ENCODE results near the gene SV2A.
"Not testable (repeated sequence)": the region's sequence is repeated elsewhere in the genome, so short reads cannot be mapped to it uniquely, and the experiment has no call there.

Gene SV2A

DNA sequence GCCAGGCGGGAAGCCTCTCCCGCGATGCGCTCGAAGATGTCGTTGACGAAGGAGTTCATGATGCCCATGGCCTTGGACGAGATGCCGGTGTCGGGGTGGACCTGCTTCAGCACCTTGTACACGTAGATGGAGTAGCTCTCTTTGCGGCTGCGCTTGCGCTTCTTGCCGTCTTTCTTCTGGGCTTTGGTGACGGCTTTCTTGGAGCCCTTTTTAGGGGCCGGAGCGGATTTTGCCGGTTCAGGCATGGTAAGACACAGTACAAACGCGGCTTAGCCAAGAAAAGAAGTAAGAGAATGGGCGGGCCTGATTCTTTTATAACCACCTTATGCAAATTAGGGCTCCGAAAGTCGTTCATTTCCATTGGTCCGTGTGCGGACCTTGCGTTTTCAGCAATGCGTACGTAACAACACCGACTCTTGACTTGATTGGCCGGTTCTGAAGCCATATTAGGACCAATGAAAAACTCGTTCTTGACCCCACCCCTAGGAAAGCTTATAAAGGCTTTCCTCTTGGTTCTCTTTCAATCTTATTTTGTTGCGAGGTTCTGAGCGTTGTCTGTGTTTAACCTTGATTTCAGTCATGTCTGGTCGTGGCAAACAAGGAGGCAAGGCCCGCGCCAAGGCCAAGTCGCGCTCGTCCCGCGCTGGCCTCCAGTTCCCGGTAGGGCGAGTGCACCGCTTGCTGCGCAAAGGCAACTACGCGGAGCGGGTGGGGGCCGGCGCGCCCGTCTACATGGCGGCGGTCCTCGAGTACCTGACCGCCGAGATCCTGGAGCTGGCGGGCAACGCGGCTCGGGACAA lies 31.0 kb downstream of the SV2A start:
- DNase-seq (ENCODE audit: low spot score): peak; percentile 91

- not testable (repeated sequence) for DNase-seq (ENCODE audit: low spot score)
Observed at GRCh38 chr1:149886121-149886395, 31.6 kb downstream of the SV2A start.

DNA sequence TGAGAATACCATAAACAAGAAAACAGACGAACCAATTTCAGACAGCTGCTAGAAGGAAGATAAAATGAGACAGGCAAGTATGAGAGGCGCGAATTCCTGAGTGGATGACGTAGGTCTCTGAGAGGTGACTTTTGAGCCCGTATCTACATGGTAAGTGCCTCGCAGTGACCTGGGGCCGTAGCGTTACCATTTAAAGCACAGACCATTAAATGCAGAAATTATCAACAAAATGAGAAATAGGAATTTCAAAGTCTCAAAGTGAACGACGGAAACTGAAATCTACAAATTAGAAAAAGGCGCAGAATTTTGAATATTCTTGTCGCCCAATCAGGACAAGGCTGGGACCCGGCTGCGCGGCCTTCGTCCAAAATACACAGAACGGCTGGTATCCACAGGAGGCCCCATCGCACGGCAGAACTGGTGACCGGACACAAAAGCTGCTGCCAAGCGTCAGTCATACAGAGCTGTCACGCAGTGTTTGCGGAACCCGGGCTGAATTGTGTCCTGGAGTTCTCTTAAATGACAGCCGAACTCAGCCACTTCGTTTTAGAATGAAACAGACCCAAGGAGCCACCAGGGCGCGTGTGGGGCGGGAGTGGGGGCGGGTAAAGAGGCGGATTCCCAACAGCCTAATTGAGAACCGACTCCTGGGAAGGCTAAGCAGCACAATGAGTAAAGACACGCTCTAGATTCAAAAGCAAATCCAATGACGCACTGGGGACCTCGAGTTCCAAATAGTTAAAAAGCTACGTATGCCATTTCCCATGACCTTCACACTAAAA lies 32.1 kb downstream of the SV2A start:
- DNase-seq (ENCODE audit: low spot score): peak; percentile 88

DNA sequence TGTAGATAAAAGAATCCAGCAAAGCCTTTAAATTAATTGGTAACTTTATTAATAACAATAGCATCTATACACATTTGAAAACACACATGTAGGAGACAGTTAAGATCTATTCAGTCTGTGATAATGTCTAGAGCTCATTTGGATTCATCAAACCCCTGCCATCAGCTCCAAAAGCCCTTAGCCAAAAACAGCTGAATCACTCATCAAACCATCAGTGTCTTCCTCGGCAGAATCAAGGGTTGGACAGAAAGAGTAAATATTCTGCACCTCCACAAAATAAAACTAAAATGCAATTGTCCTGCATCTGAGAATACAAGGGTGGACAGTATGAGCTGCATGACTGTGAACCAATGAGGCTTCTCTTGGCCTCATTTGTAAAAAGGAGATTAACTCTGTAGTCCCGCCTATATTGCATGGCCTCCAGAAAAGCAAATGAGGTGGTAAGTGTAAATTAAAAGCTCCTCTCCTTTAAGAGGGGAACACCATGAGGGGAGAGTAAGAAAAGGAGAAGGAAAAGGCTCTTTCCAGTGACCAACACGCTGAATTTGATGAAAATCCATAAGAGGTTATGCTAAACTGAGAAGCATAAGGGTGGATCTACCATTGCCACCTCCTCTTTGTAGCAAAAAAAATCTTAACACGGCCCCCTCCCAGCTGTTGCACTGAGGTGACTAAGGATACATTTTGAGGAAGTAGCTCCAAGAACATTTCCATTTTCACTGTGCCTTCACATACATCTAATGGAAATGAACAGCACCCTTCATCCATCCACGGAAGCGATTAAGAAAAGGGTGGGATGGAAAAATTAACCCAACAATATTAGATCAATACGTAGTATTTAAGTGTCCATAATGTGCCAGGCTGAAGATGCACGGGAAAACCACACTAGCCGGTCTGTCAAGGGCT lies 33.0 kb downstream of the SV2A start:
- DNase-seq (ENCODE audit: low spot score): peak; percentile 10

GRCh38 chr1:149883598-149884247 lies 33.9 kb downstream of the SV2A start:
- no peak for DNase-seq (ENCODE audit: low spot score)

- DNase-seq (ENCODE audit: low spot score): no peak
Observed at GRCh38 chr1:149881876-149882275, 35.8 kb downstream of the SV2A start.

DNA sequence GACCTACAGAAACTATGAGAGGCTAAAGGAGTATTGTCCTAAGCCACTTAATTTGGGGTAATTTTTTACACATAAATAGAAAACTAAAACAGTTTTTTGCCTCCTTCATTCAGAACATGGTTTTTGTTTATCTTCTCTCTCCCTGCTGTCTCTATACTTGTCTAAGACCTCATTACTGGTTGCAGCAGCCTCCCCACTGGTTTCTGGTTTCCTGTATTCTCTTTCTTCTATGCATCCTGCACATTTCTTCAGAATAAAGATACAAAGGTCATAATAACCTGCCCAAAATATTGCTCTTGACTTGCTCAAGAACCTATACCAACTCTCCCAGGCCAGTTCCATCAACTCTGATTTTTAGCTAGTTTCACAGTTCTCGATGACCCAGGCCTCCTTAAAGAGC lies 38.1 kb downstream of the SV2A start:
- DNase-seq (ENCODE audit: low spot score): no peak

DNA sequence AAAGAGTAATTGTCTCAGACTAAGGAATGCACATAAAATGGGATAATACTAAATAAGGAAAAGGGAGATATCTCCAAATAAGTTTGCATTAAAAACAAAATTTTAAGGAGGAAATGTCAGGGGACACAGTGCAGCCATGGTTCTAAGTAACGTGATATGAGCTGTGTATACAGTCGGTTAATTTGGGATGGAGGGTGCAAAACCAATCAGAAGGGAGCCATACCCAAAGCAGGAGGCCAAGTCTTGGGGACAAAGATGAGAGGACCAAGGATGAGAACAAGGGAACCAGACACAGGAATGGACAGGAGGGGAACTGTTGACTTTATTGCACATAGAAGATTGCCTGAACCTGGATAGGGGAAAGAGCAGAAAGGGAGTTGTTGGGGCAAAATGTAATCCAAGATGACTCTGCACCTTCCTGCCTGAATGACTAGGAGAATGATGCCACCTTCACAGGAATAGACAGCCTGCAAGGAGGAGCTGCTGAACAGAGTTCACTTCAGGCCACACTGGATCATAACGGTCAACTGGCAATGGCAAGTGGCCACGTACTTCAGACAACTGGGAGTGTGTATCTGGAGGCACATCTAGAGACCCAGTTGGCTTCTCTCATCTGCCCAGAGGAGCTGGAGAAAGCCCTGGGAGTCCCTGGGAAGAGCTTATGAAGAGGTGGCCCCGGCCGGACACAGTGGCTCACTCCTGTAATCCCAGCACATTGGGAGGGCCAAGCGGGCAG lies 40.3 kb downstream of the SV2A start:
- DNase-seq (ENCODE audit: low spot score): no peak

DNA sequence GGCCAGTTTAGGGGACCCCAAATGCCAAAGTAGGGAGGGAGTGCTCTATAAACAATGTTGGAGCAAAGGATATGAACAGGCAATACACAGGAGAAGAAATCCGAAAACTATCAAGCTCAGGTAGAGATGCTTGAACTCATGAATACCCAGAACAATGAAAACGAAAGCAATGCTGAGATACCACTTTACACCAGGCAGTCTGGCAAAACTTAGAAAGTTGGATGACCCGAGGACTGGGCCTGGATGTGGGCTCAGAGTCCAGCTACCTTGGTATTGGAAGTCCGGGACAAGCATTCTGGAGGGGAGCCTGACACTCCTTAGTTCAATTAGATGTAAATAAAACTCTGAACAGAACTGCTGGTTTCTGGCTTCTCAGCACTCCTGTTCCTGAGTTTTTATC lies 44.6 kb downstream of the SV2A start:
- DNase-seq (ENCODE audit: low spot score): not testable (repeated sequence)

- DNase-seq (ENCODE audit: low spot score): not testable (repeated sequence)
Observed at GRCh38 chr1:149866887-149867286, 50.8 kb downstream of the SV2A start.

- not testable (repeated sequence) for DNase-seq (ENCODE audit: low spot score)
Observed at GRCh38 chr1:149861497-149862054, 56.1 kb downstream of the SV2A start.

DNA sequence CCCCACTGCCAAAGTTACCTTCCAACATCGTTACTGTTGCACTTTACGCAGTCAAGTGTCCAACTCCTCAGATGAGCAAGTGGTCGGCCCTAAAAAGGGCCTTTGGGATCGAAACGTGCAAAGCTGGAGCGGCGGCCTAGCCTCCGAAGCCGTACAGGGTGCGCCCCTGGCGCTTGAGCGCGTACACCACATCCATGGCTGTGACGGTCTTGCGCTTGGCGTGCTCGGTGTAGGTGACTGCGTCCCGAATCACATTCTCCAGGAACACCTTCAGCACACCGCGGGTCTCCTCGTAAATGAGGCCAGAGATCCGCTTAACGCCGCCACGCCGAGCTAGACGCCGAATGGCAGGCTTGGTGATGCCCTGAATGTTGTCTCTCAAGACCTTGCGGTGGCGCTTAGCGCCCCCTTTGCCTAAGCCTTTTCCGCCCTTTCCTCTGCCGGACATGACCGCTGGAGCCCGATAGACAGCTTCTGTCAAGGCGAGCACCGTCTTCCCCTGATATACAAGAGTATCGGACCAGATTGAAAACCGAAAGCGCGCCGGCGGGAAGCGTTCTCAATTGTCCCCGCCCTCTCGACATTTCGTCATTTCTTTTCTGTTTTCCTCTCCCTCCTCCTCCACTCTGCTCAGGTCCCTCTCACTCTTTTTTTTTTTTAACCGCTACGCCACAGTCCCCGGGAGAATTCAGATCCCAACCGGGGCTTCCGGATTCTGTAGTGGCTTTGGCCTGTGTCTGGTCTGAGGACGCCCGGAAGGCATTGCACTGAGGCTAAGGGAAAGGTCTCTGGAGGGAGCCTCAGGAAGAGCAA lies 56.8 kb downstream of the SV2A start:
- DNase-seq (ENCODE audit: low spot score): not testable (repeated sequence)

DNA sequence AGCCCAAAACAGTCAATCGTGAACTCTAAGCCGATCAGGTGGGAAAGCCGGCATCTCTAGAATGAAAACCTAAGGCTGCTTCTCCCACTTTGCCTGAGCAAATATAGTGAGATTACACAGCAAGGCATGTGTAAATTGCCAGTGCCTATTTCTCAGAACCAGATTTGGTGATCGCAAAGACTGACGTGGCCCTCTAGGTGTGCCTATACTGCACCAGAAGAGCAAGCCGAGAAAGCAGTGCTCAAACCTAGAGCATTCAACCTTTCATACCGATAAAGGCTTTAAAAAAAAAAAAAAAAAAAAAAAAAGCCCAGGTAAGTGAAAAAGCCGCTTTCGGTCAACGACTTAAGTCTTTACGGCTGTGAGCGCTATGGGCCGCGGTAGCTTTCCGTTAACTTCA lies 57.4 kb downstream of the SV2A start:
- not testable (repeated sequence) for DNase-seq (ENCODE audit: low spot score)

All from AG20443 (cell line).